ENCODE results near the gene ALPL. TPM values are rescaled to one million over a fixed set of nuclear protein-coding genes. Genes with fewer than 3 reads are reported as not detected.

The ALPL gene
- total and polyA plus RNA-seq, 10 of the 15 experiments (the other 5 are each of a cell fraction or from before 2014, with no cell fraction given) = 0.07 to 0.59 (median 0.31) TPM; not detected in 2

DNA sequence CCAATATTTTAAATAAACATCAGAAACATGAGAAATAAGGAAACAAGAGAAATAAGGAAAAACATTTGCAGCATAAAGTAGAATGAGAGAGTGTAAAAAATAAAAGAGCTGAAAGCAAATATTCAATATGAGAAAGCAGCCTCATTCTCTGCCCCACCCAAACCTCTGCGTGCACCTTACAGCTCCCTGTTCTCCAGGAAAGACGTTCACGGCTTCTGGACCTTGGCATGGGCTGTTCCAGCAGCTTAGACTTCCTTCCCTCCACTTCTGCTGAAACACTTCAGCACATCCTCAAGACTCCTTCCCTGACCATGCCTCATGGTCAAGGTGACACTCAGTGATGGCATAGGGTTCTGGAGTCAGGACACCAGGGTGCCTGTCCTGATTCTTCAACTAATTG, 23.3 kb downstream of the ALPL start:
- WGBS (ENCODE audit: insufficient coverage, insufficient replicate concordance, low lambda C conversion rate, missing lambda C conversion rate) = 57% methylated on average over 3 of the region's 3 CpGs
- in situ Hi-C loops (cut with MboI) = no loop called here
- ChIA-PET RAD21 (ENCODE audit: unreplicated experiment) (interaction anchor here (1.4 to 7.5 kb wide), 3 partner anchors 12 to 23 kb away, joined by 5 to 109 read pairs (median 7); partner anchors contain the start of gene ALPL), POLR2A (interaction anchor here (0.6 to 2.3 kb wide), 3 partner anchors 9 to 161 kb away, joined by 3 to 6 read pairs (median 5); no protein-coding TSS in a partner anchor), SMC1A (ENCODE audit: uncharacterized antibody, unreplicated experiment) (interaction anchor here (0.8 to 18.9 kb wide), 4 partner anchors 8 to 127 kb away, joined by 3 to 326 read pairs (median 3); partner anchors contain the start of gene ALPL), CTCF (interaction anchor here (1.1 to 19.0 kb wide), 5 partner anchors 9 to 75 kb away, joined by 3 to 327 read pairs (median 5); partner anchors contain the start of gene ALPL)
- FAIRE-seq (no peak), ATAC-seq (no peak), DNase-seq (ENCODE audit: low read depth, low spot score) (no peak)
- Histone ChIP-seq H3K4me3 (no peak overlapping the region), H2AFZ (ENCODE audit: control insufficient read depth, low read depth, low read length) (no peak overlapping the region), H3K27me3 (replicated peaks in 1 of 2; ENCODE audit: control insufficient read depth in 2 of 2, insufficient read depth in 2 of 2, low read length in 1 of 2) (no peaks in the 10 kb centered on the region; a peak in 1 of 4 replicates), H3K4me1 (ENCODE audit: control insufficient read depth, insufficient read depth, low read length) (no peaks in the 10 kb centered on the region), H3K4me2 (ENCODE audit: control insufficient read depth, insufficient read depth) (no peak overlapping the region), H4K20me1 (ENCODE audit: control insufficient read depth, insufficient read depth) (no peaks in the 10 kb centered on the region), H3K9me3 (replicated peaks; ENCODE audit: control insufficient read depth, insufficient read depth, low read length) (no peaks in the 10 kb centered on the region), H3K27ac (ENCODE audit: control insufficient read depth, insufficient read depth) (no peak overlapping the region), H3K36me3 (ENCODE audit: control insufficient read depth in 2 of 2, insufficient read depth in 2 of 2, low read length in 1 of 2) (no peaks in the 10 kb centered on the region), H3K9ac (ENCODE audit: control insufficient read depth, insufficient read depth, low read length) (no peak overlapping the region), H3K79me2 (ENCODE audit: control insufficient read depth, insufficient read depth, low read length) (no peaks in the 10 kb centered on the region)
- no TSS peak for BruUV-seq (replicated peaks)
- TF ChIP-seq RFX5 (IDR thresholded peaks at IDR 0.05; ENCODE audit: low read depth, low read length) (no peak), ZBED1 (IDR thresholded peaks at IDR 0.05; ENCODE audit: borderline replicate concordance) (no peak), FOXK2 (IDR thresholded peaks at IDR 0.05) (no peak), EGR1 (IDR thresholded peaks at IDR 0.05; ENCODE audit: borderline replicate concordance in 1 of 2, low read depth in 2 of 2, low read length in 2 of 2) (no peak), FOXM1 (IDR thresholded peaks at IDR 0.05; ENCODE audit: low read depth, low read length) (no peak)
- TF ChIP-seq, protein P1, sequence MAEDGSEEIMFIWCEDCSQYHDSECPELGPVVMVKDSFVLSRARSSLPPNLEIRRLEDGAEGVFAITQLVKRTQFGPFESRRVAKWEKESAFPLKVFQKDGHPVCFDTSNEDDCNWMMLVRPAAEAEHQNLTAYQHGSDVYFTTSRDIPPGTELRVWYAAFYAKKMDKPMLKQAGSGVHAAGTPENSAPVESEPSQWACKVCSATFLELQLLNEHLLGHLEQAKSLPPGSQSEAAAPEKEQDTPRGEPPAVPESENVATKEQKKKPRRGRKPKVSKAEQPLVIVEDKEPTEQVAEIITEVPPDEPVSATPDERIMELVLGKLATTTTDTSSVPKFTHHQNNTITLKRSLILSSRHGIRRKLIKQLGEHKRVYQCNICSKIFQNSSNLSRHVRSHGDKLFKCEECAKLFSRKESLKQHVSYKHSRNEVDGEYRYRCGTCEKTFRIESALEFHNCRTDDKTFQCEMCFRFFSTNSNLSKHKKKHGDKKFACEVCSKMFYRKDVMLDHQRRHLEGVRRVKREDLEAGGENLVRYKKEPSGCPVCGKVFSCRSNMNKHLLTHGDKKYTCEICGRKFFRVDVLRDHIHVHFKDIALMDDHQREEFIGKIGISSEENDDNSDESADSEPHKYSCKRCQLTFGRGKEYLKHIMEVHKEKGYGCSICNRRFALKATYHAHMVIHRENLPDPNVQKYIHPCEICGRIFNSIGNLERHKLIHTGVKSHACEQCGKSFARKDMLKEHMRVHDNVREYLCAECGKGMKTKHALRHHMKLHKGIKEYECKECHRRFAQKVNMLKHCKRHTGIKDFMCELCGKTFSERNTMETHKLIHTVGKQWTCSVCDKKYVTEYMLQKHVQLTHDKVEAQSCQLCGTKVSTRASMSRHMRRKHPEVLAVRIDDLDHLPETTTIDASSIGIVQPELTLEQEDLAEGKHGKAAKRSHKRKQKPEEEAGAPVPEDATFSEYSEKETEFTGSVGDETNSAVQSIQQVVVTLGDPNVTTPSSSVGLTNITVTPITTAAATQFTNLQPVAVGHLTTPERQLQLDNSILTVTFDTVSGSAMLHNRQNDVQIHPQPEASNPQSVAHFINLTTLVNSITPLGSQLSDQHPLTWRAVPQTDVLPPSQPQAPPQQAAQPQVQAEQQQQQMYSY (CRISPR knock-in tag; IDR thresholded peaks at IDR 0.05) = no peak
- TF ChIP-seq, protein P2, sequence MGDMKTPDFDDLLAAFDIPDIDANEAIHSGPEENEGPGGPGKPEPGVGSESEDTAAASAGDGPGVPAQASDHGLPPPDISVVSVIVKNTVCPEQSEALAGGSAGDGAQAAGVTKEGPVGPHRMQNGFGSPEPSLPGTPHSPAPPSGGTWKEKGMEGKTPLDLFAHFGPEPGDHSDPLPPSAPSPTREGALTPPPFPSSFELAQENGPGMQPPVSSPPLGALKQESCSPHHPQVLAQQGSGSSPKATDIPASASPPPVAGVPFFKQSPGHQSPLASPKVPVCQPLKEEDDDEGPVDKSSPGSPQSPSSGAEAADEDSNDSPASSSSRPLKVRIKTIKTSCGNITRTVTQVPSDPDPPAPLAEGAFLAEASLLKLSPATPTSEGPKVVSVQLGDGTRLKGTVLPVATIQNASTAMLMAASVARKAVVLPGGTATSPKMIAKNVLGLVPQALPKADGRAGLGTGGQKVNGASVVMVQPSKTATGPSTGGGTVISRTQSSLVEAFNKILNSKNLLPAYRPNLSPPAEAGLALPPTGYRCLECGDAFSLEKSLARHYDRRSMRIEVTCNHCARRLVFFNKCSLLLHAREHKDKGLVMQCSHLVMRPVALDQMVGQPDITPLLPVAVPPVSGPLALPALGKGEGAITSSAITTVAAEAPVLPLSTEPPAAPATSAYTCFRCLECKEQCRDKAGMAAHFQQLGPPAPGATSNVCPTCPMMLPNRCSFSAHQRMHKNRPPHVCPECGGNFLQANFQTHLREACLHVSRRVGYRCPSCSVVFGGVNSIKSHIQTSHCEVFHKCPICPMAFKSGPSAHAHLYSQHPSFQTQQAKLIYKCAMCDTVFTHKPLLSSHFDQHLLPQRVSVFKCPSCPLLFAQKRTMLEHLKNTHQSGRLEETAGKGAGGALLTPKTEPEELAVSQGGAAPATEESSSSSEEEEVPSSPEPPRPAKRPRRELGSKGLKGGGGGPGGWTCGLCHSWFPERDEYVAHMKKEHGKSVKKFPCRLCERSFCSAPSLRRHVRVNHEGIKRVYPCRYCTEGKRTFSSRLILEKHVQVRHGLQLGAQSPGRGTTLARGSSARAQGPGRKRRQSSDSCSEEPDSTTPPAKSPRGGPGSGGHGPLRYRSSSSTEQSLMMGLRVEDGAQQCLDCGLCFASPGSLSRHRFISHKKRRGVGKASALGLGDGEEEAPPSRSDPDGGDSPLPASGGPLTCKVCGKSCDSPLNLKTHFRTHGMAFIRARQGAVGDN (IDR thresholded peaks at IDR 0.05) = no peak
- TF ChIP-seq, protein P3, sequence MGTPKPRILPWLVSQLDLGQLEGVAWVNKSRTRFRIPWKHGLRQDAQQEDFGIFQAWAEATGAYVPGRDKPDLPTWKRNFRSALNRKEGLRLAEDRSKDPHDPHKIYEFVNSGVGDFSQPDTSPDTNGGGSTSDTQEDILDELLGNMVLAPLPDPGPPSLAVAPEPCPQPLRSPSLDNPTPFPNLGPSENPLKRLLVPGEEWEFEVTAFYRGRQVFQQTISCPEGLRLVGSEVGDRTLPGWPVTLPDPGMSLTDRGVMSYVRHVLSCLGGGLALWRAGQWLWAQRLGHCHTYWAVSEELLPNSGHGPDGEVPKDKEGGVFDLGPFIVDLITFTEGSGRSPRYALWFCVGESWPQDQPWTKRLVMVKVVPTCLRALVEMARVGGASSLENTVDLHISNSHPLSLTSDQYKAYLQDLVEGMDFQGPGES (IDR thresholded peaks at IDR 0.05) = no peak
- TF ChIP-seq, protein P4, sequence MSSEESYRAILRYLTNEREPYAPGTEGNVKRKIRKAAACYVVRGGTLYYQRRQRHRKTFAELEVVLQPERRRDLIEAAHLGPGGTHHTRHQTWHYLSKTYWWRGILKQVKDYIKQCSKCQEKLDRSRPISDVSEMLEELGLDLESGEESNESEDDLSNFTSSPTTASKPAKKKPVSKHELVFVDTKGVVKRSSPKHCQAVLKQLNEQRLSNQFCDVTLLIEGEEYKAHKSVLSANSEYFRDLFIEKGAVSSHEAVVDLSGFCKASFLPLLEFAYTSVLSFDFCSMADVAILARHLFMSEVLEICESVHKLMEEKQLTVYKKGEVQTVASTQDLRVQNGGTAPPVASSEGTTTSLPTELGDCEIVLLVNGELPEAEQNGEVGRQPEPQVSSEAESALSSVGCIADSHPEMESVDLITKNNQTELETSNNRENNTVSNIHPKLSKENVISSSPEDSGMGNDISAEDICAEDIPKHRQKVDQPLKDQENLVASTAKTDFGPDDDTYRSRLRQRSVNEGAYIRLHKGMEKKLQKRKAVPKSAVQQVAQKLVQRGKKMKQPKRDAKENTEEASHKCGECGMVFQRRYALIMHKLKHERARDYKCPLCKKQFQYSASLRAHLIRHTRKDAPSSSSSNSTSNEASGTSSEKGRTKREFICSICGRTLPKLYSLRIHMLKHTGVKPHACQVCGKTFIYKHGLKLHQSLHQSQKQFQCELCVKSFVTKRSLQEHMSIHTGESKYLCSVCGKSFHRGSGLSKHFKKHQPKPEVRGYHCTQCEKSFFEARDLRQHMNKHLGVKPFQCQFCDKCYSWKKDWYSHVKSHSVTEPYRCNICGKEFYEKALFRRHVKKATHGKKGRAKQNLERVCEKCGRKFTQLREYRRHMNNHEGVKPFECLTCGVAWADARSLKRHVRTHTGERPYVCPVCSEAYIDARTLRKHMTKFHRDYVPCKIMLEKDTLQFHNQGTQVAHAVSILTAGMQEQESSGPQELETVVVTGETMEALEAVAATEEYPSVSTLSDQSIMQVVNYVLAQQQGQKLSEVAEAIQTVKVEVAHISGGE (CRISPR knock-in tag; IDR thresholded peaks at IDR 0.05) = no peak
- intact Hi-C loops (cut with micrococcal nuclease; ENCODE audit: unreplicated experiment) = no loop called here

Data from GM12878 (cell line).